HG03439 (cell line): ENCODE measurements around the gene STK35.

Experiments used
- ATAC-seq: cut with Tn5 transposase; IDR thresholded peaks from one replicate; pipeline ENCODE4 v1.9.1; 2021; ENCODE audit warnings: mild to moderate bottlenecking, moderate library complexity; ENCODE audit not compliant: unreplicated experiment

Gene STK35

DNA sequence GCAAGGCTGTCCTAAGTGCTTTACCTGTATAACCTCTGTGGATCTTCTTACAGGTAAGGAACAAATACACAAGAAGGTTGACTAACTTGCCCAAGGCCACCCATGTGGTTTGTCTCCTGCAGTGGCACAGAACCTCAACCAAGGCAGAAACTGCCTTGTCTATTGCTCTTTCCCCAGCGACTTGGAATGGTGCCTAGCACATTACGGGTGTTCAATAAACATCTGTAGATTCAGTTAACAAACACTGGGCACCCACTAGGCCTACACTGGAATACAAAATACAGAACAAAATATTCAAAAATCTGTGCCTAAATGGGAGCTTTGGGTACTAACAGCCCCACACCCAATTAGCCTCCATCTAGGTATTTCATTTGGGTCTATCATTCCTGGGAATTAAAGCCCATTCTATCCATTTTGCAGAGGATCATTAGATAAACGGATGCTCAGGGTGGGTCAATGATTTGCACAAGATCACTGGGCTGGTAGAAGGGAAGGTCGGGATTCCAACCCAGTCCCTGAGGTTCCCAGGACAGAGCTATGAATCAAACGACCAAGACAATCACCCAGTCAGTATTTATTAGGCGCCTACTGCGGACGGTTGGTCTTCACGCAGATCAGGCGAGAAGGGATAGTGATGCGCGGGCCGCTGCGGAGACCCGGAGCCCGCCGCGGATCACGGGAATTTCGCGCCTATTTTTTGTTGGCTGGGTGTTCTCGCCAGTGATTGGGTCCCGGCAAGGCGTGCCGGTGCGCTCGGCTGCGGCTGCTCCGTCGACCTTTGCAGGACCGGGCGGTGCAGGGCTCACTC lies at the start of gene STK35:
TSS of gene STK35 (plus strand) at position 771 of the 808 bp plus-strand sequence. CDS start 55 bp downstream, outside the sequence.
- ATAC-seq, result peak; percentile 51

DNA sequence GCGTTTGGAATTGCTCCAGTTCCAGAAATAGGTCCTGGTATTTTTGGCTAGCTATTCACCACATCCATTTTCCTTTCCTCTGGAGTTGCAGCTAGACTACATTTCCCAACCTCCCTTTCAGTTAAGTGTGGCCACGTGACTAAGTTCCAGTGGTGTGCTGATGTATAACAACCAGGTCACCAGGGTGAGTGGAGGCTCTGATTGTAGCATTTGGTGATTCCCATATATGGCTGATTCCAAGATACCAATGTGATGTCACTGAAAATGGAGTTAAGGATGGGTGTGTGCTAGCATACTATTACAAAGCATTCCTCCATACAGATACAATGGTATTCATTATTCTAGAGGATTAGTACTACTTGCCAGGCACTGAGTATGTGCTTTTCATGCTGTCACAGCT lies 49.7 kb upstream of the STK35 start:
- ATAC-seq, result no peak

DNA sequence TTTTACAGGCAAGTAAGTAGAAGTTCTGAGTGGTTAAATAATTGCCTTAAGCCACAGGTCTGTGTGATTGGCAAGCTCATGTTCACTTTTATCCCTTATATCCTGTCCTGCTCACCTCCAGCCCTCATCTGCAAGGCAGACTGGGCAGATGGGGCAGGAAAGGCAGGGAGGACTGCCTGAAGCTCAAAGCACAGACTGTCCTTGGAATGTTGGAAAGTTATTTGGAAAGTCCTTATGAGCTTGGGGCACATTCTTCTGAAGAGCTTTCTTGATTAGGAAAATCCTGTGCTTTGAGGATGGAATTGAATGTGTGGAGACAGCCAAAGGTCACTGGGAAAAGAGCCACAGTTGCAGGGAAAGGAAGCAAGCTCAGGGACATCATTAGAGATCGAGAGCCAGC lies 48.9 kb upstream of the STK35 start:
- no peak for ATAC-seq

DNA sequence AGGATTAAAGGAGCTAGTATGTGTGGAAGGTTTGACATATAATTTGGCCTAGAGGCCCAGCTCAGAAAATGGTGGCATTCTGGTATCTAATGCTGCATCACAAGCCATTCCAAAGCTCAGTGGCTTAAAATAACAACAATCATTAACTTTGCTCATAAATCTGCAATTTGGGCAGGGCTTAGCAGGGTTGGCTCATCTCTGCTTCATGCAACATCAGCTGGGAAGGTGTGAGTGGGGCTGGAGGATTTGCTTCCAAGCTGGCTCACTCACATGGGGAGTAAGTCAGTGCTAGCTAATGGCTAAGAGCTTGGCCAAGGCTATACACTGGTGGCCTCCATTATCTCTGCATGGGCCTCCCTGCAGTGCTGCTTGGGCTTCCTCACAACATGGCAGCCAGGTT lies 48.0 kb upstream of the STK35 start:
- no peak for ATAC-seq

DNA sequence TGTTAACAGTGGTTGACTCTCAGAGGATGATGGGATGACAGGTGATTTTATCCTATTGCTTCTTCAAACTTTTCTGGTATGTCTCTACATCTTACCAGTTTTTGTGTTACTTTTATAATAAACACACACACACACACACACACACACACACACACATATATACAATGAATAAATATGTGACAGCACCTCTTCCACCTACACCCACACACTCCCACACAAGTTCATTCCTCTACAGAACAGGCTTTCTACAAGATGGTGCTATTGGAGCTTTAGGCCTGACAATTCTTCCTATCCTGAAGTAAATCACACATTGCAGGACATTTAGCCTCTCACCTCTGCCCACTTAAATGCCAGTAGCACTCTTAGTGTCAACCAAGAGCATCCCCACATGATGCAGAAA lies 46.7 kb upstream of the STK35 start:
- ATAC-seq, result no peak

DNA sequence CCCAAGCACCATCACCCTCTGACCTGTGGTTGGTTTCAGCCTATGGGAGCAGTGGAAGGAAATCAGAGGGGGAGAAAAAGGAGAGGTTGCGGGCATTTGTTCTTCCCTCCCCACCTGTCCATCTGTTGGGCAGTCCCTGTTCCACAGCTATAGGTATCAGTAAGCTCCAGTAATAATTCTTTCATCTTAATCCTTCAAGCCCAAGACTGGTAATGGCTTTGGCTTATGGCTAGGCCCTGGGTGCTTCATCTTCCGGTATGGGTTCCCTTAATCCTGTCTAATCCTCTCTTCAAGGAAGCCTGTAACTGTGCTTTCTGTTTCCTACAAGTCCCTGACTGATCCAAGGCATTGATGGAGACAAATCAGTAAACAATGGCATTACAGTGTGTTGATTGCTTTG lies 42.2 kb upstream of the STK35 start:
- no peak for ATAC-seq

DNA sequence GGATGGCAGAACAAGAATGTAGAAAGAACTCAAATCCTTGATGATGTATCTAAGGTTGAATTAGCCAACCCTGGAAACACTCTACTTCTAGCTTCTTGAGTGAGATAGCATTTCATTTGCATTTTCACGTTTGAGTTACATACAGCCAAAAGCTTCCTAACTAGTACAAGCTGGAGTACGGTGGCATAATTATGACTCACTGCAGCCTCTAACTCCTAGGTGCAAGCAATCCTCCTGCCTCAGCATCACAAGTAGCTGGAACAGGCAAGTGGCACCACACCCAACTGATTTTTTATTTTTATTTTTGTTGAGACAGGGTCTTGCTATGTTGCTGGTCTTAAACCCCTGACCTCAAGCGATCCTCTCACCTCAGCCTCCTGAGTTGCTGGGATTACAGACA lies 36.5 kb upstream of the STK35 start:
- ATAC-seq, result no peak

DNA sequence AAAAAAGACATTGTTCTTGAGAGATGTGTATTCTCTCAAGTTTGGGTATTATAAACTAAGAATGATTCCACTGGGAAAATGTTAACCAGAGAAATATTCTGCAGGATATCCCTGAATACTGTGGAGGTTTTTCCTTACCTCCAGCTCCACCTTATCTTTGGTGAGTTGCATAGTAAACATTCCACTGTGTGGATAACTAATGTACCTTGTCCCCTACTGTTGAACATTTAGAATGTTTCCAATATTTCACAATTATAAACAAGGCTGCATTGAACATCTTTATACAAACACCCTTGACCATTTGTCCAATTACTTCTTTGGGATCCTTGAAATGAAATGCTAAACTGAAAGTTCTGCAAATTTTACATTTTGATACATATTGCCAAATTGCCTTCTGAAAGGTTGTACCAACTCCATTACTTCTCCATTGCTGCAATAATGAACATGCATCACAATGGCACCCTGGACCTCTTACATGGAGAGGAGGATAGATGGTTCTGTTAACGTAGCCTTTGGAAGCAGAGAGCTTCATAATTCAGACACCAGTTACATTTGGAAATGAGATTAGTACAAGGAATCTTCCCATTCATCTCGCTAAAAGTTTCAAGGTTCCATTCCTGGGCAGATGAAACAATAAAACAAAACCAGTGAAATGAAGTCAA lies 35.0 kb upstream of the STK35 start:
- ATAC-seq, result no peak

DNA sequence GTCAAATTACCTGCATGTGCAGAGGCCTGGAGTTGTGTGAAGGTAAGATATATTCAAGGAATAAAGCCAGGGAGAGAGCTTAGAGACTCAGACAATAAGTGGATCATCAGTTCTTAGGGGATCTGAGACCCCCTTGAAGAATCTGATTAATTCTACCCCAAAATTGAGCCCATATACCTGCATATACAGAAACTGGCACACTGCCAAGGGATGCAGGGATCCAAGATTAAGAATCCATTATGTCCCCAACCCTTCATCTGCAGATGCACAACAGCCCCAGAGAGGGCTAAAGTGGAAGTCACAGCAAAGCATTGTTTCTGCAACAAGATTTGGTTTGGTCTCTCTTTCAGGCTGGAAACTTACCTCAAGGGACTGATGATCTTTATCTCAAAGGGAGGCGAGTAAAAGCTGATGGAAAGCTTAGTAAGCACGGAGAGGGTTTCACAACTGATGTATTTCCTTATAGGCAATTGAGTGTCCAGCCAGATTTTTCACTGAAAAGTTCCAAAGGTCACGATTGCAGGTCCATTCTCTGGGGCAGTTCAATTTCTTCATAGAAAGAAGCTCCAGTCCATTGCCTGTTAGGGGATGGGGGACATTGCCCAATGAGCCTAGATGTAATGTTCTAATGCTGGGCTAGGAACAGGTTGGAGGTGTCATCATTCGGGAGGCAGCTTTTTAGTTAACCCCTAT lies 20.9 kb upstream of the STK35 start:
- no peak for ATAC-seq

DNA sequence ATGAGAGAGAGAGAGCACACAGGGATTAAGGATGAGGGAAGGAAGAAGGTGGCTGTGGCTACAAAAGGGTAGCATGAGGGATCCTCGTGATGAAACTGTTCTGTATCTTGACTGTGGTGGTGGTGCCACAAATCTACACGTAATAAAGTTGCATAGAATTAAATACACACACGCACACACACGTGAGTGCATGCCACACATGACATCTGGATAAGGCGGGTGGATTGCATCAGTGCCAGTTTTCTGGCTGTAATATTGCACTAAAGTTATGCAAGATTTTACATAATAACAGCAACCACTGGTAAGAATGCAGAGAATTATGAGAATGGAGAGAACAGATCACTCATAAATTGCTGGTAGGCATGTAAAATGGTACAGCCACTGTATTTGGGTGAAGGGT lies 16.9 kb upstream of the STK35 start:
- ATAC-seq, result no peak

DNA sequence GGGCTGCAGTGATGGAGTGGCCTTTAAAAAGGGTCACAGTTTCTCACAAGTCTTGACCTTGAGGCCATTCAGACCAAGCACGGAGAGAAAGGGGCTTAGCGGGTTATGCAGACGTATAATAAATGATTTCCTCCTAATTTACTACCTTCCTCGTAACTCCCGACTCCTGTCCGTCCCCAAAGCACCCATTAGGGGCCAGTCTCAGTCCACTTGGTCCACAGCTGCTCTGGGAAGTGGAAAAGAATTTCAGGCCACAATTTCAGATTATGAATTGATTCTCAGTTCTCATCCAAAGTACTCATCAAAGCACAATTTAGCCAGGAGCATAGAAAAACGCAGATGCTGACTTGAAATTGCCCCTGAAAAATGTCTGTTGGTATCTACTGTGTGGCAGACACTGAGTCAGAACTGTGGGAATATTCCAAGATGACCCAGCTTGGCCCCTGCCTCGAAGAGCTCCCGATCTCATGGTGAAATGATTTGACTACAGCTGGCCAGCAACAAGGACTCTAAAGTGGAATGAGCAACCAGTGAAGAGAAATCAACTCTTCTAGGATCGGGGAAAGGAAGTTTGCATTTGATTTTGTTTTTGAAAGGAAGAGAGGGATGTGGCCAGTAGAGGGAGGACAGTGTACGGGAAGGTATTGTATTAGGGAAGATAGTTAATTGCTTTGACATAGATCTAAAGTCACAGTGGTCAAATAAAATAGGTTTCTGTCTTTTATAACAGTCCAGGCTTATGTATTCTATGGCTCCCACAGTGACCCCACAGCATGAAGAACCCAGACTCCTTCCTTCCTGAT lies 15.2 kb upstream of the STK35 start:
- ATAC-seq, result no peak

DNA sequence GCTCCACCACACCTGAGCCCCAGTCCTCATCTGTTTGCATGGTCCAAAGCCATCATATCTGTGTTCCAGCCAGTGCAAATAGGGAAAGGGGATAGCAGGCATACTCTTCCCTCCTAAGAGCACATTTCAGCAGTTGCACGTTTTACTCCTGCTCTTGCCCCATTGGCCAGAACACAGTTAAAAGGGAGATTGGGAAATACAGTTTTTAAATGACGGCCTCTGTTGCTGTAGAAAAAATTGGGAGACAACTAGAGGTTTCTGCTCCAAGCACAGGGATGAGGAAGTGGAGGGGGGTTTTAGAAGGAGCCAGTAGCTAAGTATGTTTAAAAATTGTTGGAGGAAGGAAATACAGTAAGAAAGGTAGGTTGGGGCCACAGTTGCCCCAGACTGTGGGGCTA lies 14.6 kb upstream of the STK35 start:
- no peak for ATAC-seq

DNA sequence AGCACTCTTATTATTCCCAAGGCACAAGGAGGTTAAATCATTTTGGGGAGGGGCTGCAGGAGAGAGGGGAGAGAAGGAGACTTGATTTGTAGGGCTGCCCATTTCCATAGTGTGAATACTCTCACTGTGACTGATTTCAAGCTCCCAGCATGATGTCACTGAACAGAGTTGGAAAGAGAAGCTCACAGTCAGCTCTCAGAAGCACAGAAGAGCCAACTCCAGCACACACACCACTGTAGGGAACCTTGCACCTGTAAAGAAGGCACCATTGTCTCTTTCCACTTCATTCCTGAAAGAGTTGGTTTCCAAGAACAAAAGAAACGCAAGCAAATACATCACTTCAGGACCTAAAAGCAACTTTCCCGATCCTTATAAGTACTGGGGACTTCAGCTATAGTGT lies 12.7 kb upstream of the STK35 start:
- no peak for ATAC-seq

DNA sequence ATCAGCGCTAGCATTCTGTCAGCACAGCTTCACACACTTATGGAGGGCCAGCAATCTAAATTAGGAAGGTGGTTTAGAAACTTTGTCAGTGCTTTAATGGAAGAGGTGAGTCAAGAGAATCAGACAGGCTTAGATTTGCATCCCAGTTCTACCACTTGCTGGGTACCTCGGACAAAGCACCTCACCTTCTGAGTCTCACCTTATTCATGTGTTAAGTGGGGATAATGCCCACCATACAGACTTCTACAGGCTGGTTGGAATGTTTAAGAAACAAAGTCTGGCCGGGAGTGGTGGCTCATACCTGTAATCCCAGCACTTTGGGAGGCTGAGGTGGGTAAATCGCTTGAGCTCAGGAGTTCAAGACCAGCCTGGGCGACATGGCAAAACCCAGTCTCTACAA lies 12.2 kb upstream of the STK35 start:
- ATAC-seq, result no peak

DNA sequence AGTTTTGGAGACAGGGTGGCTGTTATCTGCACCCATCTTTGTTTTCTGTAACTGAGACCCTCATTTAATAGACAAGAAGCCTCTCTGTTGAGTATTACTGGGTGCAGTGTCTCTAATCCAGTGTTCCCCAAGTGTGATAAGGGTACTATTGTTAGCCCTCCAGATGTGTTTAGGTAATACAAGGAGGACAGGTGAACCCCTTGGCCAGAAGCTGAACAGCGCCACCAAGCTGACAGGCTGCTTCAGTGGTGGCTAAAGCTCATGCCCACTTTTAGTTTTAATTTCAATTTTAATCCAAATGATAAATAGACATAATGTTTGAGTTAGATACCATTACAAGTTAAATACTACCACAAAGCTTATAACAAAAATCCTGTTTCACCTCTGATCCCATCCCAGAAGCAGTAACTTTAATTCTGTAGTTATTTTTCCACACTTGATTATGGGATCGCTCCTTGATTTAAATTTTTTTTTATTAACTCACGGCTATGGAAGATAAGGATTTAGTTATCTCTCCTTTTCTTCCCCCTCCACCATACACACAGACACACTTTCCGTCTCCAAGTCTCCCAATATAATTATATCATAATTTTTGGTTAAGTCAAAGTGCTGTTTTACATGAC lies 8.4 kb upstream of the STK35 start:
- ATAC-seq, result no peak

DNA sequence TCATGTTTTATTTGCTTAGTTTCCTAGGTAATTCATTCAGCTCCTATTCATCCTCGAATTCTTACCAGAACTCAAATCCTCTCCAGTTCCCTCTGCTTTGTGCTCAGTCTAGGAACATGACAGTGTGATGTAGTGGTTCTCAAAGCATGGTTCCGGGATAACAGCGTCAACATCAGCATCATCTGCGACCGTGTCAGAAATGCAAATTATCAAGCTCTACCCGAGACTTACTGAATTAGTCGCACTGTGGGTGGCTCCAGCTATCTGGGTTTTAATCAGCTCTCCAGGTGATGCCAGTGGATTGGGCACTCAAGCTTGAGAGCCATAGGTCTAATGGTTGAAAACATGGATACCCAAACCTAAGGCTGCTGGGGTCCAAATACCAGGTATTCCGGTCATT lies 7.7 kb upstream of the STK35 start:
- no peak for ATAC-seq

DNA sequence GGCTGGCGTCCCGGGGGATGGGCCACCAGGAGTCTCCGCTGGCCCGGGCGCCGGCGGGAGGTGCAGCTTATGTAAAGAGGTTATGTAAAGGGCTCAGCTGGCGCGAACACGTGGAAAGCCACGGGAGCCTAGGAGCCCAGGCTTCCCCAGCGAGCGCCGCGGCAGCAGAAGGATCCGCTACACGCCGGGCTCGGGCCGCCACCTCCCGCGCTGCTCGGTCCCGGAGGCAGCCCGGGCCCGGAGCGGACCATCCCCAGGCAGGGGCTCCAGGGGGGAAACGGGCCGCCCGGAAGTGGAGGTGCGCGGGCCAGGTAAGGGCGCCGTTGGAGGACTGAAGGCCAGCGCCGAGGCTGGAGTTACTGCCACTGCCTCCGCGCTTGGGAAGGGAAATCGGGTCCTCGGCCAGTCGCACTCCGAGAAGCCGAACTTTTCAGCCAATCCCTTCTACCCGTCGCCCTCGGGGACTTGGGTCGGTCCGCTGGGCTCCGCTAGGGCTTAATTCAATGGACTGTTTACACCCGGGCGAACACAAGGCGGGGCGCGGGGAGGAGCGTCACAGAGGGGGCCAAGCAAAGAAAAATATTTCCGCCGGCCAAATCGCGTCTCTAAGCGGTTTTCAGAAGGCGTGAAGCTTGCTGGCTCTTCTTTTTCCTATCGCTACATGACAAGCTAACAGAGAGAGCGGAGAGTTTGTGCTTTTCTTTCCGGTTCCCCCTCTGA lies 398 bp downstream of the STK35 start:
- peak; percentile 83 for ATAC-seq

DNA sequence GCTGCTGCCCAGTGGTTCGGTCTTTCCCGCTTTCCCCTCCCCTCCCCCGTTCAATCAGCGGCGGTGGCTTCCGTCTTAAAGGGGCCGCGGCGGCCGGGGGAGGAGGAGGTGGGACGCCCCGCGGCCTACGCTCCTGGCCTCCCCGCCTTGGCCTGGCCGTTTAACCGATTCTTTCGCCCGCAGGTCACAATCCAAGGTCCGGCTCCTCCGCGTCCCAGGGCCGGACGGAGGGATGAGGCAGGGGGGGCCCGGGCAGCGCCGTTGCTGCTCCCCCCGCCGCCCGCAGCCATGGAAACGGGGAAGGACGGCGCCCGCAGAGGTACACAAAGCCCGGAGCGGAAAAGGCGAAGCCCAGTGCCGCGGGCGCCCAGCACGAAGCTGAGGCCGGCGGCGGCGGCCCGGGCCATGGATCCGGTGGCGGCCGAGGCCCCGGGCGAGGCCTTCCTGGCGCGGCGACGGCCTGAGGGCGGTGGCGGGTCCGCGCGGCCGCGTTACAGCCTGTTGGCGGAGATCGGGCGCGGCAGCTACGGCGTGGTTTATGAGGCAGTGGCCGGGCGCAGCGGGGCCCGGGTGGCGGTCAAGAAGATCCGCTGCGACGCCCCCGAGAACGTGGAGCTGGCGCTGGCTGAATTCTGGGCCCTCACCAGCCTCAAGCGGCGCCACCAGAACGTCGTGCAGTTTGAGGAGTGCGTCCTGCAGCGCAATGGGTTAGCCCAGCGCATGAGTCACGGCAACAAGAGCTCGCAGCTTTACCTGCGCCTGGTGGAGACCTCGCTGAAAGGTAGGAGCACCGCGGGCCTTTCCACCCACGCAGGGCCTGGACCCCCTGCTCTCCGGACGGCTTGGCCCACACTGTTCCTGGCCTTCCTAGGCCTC lies 1.2 kb downstream of the STK35 start:
- ATAC-seq, result peak; percentile 59
